HG03097 (cell line): Measurements from ENCODE around the gene KCNH8.
"Not testable (repeated sequence)": the region's sequence is repeated elsewhere in the genome, so short reads cannot be mapped to it uniquely, and the experiment has no call there.

Experiments
- ATAC-seq: cut with Tn5 transposase; IDR thresholded peaks from one replicate; pipeline ENCODE4 v1.9.1; 2021; ENCODE audit not compliant: unreplicated experiment, low FRiP score

The KCNH8 gene

DNA sequence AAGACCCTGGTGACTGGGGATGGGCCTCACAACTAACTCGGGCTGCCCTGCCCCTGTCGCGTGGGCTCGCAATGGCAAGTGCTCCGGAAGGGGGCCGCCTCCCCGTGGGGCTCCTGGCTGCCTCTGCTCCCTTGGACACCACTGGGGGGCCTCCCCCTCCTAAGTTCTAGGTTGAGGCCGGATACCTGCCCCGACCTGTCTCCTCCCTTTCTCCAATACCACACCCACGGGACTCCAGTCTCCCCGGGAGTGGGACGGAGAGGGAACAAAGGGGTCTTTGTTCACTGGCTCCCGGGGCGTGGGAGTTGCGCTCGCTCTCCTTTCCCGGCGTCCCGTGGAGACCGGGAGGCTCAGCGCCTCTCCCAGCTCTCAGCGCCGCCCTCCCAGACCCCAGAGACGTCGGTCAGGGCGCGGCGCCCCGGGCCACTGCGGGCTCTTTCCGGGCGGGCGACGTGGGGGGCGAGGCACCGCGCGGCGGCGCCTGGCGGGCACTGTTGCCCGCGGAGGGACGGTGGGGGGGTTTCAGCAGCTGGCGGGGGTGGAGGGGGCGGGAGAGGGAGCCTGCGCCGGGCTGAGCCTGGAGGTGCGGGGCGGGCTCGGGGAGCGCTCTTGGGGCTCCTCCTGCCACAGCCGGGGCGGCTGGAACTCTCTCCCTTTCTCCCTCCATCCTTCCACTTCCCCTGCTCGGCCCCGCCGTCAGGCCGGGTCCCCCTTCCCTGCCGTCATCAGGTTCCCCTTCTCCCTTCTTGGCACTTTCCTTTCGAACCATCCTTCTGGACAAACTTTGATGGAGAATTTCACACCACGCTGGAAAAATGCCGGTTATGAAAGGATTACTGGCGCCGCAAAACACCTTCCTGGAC, at the start of gene KCNH8:
Gene KCNH8 (plus strand): TSS at position 606 of the 863 bp plus-strand sequence. CDS start 210 bp downstream, at position 816.
- ATAC-seq: no peak

- not testable (repeated sequence) for ATAC-seq
Measured at GRCh38 chr3:19102654-19103290, 45.5 kb upstream of the KCNH8 start.

GRCh38 chr3:19103510-19103909, 44.8 kb upstream of the KCNH8 start:
- no peak for ATAC-seq

GRCh38 chr3:19104459-19104858, 43.9 kb upstream of the KCNH8 start:
- ATAC-seq: no peak

- no peak for ATAC-seq
Measured at GRCh38 chr3:19105826-19106225, 42.5 kb upstream of the KCNH8 start.

- no peak for ATAC-seq
Measured at GRCh38 chr3:19106307-19106706, 42.0 kb upstream of the KCNH8 start.

- no peak for ATAC-seq
Measured at GRCh38 chr3:19107719-19108118, 40.6 kb upstream of the KCNH8 start.

GRCh38 chr3:19110335-19110895, 37.9 kb upstream of the KCNH8 start:
- ATAC-seq: no peak

- ATAC-seq: no peak
Measured at GRCh38 chr3:19114461-19114860, 33.8 kb upstream of the KCNH8 start.

- ATAC-seq: no peak
Measured at GRCh38 chr3:19116239-19116638, 32.1 kb upstream of the KCNH8 start.

DNA sequence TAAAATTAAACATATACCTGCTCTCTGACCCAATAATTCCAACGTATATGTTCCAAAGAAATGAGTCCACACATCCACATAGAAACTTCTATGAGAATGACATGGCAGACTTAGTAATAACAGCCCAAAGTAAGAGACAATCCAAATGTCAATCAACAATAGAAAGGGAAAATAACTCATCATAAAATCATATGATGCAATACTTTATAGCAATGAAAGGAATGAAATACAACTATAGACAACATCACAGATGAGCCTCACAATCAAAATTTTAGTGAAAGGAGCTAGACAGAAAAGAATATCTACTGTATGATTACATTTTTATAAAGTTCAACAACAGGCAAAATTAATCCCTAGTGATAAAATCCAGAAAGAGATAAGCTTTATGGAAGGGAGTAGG, 23.6 kb upstream of the KCNH8 start:
- ATAC-seq: no peak

- ATAC-seq: no peak
Measured at GRCh38 chr3:19139863-19140262, 8.4 kb upstream of the KCNH8 start.

GRCh38 chr3:19146685-19147650, 1.3 kb upstream of the KCNH8 start:
- peak; percentile 70 for ATAC-seq

DNA sequence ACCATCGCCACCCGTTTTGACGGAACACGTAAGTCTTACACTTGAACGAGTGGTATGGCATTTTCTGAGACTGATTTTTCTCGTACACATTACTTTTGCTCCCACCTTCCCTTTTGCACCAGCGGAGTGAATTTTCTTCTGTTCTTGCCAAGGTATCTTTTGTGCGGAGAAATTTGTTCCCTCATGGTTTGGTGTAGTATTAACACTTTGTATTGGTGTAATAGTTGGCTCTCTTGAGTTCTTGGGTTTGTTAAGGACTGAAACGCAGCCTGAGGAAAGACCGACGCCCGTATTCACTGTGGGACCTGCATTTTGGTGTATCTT, 420 bp downstream of the KCNH8 start:
- ATAC-seq: no peak

DNA sequence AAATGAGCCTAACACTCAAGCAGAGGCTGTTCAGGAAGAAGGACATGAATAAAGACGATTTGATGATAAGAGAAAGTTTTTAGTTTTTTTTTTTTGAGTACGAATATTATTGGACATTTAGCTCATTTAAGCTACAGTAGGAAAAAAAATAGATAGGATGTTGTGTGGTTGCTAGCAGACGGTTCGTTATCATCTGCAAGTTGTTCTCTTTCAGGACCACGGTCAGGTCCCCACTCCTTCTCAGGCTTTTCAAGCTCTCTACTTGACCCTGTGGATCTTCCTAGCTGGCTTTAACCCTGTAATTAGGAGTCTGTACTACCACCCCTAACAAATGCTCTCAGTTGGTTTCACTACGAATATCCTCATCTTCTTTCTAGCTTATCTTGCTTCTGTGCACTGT, 1.1 kb downstream of the KCNH8 start:
- ATAC-seq: no peak

DNA sequence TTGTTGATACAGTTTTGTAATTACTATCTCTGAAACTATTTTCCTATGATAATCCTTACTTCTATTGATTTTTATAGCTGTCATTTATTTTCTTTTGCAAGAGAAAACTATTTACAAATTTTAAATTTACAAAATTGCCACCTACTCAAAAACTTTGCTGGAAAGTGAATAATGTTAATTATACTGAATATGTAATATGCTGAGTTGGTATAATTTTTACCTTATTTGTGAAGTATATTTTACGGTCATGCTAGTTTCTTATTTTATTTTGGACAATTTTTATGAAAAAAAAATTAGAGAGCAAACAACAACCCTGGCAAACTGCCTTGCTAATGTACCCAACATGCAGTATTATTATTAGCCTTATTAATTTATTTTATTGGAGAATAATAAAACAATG, 2.9 kb downstream of the KCNH8 start:
- ATAC-seq: no peak

DNA sequence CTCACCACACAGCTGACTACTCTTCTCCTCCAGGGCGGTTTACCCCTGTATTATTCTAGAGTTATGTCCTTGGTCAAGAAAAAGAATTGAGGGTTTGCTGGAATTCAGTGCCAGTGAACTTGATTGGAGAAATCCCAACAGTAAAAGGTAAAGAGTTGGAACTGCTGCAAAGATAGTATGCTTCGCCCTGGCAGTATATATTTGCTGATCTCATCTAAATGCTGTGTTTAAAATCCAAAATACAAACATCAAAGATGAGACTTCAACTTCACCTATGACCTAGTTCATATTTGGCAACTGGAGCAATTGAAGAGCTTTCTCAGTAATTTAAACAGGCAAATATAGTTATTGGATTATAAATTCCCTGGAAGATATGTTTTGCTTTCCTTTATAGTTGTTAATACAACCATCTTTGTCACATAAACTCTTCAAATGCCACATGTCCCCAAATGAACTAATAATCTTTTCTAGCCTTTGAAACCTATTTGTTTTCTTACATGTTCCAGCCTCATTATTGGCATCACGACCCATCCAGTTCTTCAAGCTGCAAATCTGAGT, 6.5 kb downstream of the KCNH8 start:
- ATAC-seq: no peak

DNA sequence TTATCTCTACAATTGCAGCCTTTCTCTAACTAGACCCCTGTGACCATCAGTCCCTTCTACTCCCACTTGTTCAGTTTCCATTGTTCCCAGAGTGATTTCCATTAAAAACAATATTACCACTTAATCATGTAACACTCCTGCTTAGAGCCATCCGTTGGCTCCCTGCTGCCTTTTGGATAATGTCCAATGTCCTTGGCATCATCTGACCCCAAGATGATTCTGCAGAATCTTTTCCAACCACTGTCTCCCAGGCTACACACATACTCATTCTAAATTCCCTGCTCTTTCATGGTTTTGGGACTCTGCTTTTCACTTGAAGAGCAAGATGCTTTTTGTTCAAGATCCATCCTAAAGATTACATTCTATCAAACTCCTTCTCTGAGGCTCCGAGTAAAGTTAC, 7.1 kb downstream of the KCNH8 start:
- no peak for ATAC-seq

GRCh38 chr3:19159966-19160635, 11.8 kb downstream of the KCNH8 start:
- no peak for ATAC-seq

GRCh38 chr3:19165654-19166053, 17.3 kb downstream of the KCNH8 start:
- ATAC-seq: no peak
